ENCODE results near the gene COG3.
A peak's percentile ranks its signal among the peaks of the same experiment; 100 is the strongest.

The COG3 gene

GRCh38 chr13:45510672-45511071 lies 45.9 kb downstream of the COG3 start:
- DNase-seq, result no peak

- DNase-seq, result peak; percentile 8
Observed at GRCh38 chr13:45511310-45512097, 46.8 kb downstream of the COG3 start.

DNA sequence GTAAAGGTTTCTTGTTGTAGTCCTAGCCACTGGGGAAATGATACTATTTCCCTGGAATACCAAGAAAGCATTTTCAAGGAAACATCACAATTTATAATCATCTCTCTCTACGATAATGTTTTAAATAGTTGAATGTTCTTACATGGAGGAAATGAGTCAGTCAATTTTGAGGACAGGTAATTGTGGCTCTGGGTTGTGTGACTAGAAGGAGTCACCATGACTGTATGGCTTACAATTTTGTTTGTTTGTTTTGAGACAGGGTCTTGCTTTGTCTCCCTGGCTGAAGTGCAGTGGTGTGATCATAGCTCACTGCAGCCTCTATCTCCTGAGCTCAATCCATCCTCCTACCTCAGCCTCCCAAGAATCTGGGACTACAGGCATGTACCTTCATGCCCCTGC lies 47.4 kb downstream of the COG3 start:
- no peak for DNase-seq

GRCh38 chr13:45516757-45517156 lies 52.0 kb downstream of the COG3 start:
- no peak for DNase-seq

GRCh38 chr13:45518525-45519245 lies 53.9 kb downstream of the COG3 start:
- no peak for DNase-seq

DNA sequence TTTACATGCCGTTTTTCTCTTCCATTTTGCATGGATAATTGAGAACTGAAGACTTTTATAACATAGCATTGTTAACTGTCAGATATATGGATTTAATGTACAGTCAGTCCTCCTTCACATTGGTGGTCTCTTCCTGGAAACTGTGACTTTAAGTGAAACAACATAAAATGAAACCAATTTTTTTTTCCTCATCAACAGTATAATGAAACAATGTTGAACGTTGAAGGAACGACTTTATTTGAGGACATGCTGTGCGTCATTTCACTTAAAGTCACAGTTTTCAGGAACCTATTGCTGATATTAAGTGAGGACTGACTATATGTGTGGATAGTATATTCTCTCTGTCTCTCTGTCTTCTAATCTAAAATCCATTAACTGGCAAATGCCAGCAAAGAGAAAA lies 54.8 kb downstream of the COG3 start:
- no peak for DNase-seq

- DNase-seq, result no peak
Observed at GRCh38 chr13:45521297-45521696, 56.6 kb downstream of the COG3 start.

DNA sequence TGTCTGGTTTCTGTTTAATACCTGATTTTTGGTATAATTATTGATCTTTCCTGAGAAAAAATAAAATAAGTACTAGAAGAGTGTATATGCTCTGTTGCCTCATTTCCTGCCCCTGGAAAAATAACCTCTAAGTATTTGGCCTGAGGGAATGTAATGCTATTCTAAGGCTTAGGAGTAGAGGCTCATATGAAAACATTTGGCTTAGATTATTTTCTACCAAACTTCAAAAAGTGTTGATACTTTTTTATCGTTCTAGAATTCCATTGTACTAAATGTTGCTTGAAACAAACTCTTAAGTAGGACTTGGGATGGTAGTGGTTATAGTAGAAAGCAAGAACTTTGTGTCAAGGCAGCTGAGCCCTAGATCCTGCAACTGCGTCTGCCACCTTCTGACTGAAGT lies 57.8 kb downstream of the COG3 start:
- DNase-seq, result no peak

- no peak for DNase-seq
Observed at GRCh38 chr13:45527699-45528462, 63.1 kb downstream of the COG3 start.

GRCh38 chr13:45529758-45530157 lies 65.0 kb downstream of the COG3 start:
- no peak for DNase-seq

DNA sequence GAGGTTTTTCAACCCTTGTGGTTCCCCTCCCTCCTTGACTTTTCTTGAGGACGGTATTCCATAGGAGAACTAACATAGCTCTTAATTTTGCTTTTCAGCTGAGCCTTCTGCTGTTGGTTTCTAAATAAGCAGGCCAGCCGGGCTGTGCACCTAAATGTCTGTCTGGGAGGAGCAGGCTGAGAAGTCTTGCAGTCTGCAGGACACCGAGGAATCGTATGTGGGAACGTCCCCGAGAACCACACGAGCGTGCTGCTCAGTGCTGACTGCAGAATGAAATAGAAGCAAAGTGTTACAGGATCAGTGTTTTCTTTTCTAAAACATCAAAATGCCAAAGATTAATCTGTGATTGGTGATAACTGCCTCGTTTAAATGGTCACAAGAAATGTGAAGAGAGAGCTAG lies 69.9 kb downstream of the COG3 start:
- no peak for DNase-seq

DNA sequence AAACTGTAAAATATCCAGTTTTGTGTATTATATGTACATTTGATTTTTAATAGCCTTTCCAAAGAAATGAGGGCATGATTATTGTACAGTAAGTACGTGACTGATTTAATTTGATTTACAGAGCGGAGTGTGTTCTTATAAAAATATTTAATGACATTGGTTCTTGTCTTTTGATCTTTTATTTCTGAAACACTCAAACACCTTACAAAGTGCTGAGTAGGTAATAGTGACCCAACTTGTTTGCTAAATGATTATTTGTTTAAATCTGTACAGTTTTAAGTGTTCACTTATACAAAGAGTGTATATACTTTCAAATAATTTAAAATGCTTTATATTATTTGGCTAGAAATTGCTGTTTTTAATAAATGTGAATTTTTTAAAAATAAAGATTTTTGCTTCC lies 71.5 kb downstream of the COG3 start:
- DNase-seq, result no peak

DNA sequence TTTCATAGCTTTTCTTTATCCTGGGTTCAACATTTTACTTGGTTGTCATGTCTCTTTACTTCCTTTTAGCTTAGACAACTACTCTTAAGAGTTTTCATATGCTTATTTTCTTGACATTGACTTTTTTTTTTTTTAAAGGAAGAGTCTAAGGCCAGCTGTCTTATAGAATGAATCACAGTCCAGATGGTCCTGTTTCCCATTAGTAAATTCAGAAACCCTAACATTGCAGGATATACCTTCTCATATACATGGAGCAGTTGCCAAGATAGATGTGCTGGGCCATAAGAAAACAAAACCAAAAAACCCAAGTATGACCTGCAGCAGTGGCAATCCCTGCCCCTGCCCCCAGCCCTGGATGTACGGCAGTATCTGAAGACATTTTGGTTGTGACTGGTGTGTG lies 72.8 kb downstream of the COG3 start:
- no peak for DNase-seq

GRCh38 chr13:45538382-45538781 lies 73.6 kb downstream of the COG3 start:
- DNase-seq, result no peak

GRCh38 chr13:45540195-45540594 lies 75.5 kb downstream of the COG3 start:
- no peak for DNase-seq

DNA sequence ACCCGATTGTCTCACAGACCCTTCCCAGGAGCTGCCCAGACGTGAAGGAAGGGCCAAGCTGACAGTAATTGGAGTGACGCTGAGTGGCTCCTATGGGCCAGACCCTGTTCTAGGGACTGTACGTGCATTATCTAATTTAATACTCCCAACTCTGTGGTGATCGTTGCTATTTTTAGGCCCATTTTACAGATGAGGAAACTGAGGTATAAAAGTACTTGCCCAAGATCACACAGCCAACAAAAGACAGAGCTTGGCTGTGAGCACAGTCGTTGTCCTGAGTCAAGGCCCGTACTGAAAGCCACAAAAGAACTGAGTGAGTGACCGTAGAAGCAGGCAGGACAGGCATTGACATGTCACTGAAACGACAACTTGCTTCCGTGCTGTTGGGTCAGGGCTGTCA lies 76.1 kb downstream of the COG3 start:
- no peak for DNase-seq

DNA sequence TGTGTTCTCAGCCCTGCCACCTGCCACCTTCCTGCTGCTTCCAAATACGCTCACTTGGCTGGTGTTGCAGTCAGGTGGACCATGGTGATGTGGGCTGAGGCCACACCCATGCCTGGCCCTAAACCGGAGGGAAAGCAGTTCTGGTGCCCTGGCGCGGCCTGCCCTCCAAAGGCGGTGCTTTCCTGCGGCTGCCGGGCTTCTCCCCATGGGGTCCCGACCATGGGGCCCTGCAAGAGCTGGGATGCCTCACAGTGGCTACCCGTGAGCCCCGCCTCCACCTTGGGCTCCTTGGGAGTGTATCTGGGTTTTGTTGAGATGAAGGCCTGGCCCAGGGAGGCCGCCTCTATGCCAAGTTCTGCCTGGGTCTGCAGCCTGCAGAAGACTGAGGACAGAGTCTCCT lies 77.1 kb downstream of the COG3 start:
- no peak for DNase-seq

GRCh38 chr13:45542391-45542790 lies 77.7 kb downstream of the COG3 start:
- no peak for DNase-seq

DNA sequence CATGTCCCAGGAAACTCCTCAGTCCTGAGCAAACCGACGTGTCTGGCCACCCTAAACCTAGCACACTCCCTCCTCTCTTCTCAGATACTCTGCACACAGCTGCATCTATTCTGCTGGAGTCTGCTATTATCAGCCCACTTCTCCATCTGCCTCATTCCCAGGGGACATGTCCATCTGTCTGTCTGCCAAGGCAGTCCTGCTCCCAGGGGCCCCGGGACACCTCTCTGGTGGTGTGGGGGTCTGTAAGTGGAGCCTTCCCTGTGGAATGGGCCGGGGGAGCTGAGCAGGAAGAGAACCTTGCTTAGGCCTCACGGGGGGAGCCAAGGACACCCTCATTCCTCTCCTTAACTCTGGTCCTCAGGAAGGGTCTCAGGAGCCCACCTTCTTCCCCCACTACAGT lies 78.1 kb downstream of the COG3 start:
- DNase-seq, result no peak

- DNase-seq, result no peak
Observed at GRCh38 chr13:45544520-45544919, 79.8 kb downstream of the COG3 start.

- no peak for DNase-seq
Observed at GRCh38 chr13:45545686-45546409, 81.1 kb downstream of the COG3 start.

DNA sequence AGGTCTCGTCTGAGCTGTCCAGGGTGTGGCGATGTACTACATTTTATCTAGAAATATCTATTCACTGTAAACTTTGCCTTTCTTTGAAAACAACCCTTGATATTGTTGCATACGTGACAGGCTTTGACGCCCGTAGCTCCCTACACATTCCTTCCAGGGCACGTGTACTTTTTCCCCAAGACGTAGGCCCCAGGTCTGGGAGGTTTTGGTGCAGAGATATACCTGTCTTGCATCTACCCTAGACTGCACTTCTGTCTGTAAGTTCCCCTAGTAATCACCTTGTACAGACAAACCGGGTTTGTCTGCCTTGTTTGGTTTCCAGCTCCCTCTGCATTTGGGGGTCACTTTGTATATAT lies 81.6 kb downstream of the COG3 start:
- DNase-seq, result no peak

- DNase-seq, result no peak
Observed at GRCh38 chr13:45548281-45548680, 83.5 kb downstream of the COG3 start.

Measured in activated T-cell treated with anti-CD3 and anti-CD28 coated beads for 4 hours (primary cell).